H9 (cell line): ENCODE measurements around the gene BHLHA15. TPM values are rescaled to one million over a fixed set of nuclear protein-coding genes. Genes with fewer than 3 reads are reported as not detected.

Source experiments
- DNase-seq: peaks from one replicate; pipeline ENCODE4 v3.0.0-alpha.2; 2017
- H2AFZ ChIP-seq: one replicate; pipeline ENCODE4 v1.6.1; 2013; ENCODE audit warnings: mild to moderate bottlenecking, low read length, control low read depth, moderate library complexity
- H2AK5ac ChIP-seq: 2 replicates; pipeline ENCODE4 v1.6.1; 2013; ENCODE audit warnings: low read length, control low read depth, mixed read lengths; ENCODE audit not compliant: insufficient read length
- H2BK120ac ChIP-seq: one replicate; pipeline ENCODE4 v1.6.1; 2013; ENCODE audit warnings: low read depth, mild to moderate bottlenecking, low read length, control low read depth, inconsistent platforms; ENCODE audit not compliant: poor library complexity, severe bottlenecking
- H2BK12ac ChIP-seq: 2 replicates; pipeline ENCODE4 v1.6.1; 2013; ENCODE audit warnings: low read length, control low read depth, mixed read lengths, low read depth; ENCODE audit not compliant: insufficient read length
- H2BK15ac ChIP-seq: 2 replicates; pipeline ENCODE4 v1.6.1; 2013; ENCODE audit warnings: low read depth, low read length, control low read depth
- H2BK20ac ChIP-seq: one replicate; pipeline ENCODE4 v1.6.1; 2013; ENCODE audit warnings: low read depth, mild to moderate bottlenecking, low read length, control low read depth, inconsistent platforms; ENCODE audit not compliant: poor library complexity, severe bottlenecking
- H2BK5ac ChIP-seq: 2 replicates; pipeline ENCODE4 v1.6.1; 2013; ENCODE audit warnings: low read length, control low read depth, mixed read lengths; ENCODE audit not compliant: insufficient read length
- H3K14ac ChIP-seq: 2 replicates; pipeline ENCODE4 v1.6.1; 2013; ENCODE audit warnings: low read length, control low read depth; ENCODE audit not compliant: insufficient read depth
- H3K18ac ChIP-seq: 2 replicates; pipeline ENCODE4 v1.6.1; 2013; ENCODE audit warnings: low read depth, mild to moderate bottlenecking, mixed read lengths, low read length, control low read depth; ENCODE audit not compliant: insufficient read length
- H3K23ac ChIP-seq: 2 replicates; pipeline ENCODE4 v1.6.1; 2013; ENCODE audit warnings: low read length, control low read depth, mixed read lengths, low read depth; ENCODE audit not compliant: insufficient read length
- H3K23me2 ChIP-seq: 2 replicates; pipeline ENCODE4 v1.6.1; 2013; ENCODE audit warnings: low read depth, mild to moderate bottlenecking, mixed read lengths, low read length, control low read depth; ENCODE audit not compliant: insufficient read length, poor library complexity, severe bottlenecking
- H3K27ac ChIP-seq: 2 replicates; pipeline ENCODE4 v1.5.1; 2013; ENCODE audit warnings: low read length, control low read depth, mixed read lengths, low read depth; ENCODE audit not compliant: insufficient read length
- H3K27me3 ChIP-seq: 2 replicates; pipeline ENCODE4 v1.6.1; 2013; ENCODE audit warnings: low read length, control low read depth, inconsistent platforms; ENCODE audit not compliant: insufficient read depth
- H3K4ac ChIP-seq: 2 replicates; pipeline ENCODE4 v1.6.1; 2013; ENCODE audit warnings: low read depth, mild to moderate bottlenecking, control low read depth, inconsistent platforms, low read length, moderate library complexity
- H3K4me1 ChIP-seq: 2 replicates; pipeline ENCODE4 v1.6.1; 2013; ENCODE audit warnings: low read length, control low read depth, inconsistent platforms; ENCODE audit not compliant: insufficient read depth
- H3K4me2 ChIP-seq: 2 replicates; pipeline ENCODE4 v1.6.1; 2013; ENCODE audit warnings: low read length, control low read depth, mixed read lengths; ENCODE audit not compliant: insufficient read length, insufficient read depth
- H3K56ac ChIP-seq: 2 replicates; pipeline ENCODE4 v1.6.1; 2013; ENCODE audit warnings: low read depth, mild to moderate bottlenecking, mixed read lengths, low read length, control low read depth; ENCODE audit not compliant: insufficient read length
- H3K79me1 ChIP-seq: 2 replicates; pipeline ENCODE4 v1.6.1; 2013; ENCODE audit warnings: low read depth, mild to moderate bottlenecking, moderate library complexity, low read length, control low read depth, inconsistent platforms; ENCODE audit not compliant: insufficient read depth, poor library complexity, severe bottlenecking
- H3K79me2 ChIP-seq: 2 replicates; pipeline ENCODE4 v1.6.1; 2013; ENCODE audit warnings: low read length, control low read depth, inconsistent platforms; ENCODE audit not compliant: insufficient read depth
- H3K9ac ChIP-seq: 2 replicates; pipeline ENCODE4 v1.6.1; 2013; ENCODE audit warnings: low read length, control low read depth, mixed read lengths; ENCODE audit not compliant: insufficient read length; ENCODE audit errors: extremely low read depth
- H3K9me3 ChIP-seq: one replicate; pipeline ENCODE4 v1.6.1; 2013; ENCODE audit warnings: low read depth, low read length, inconsistent platforms; ENCODE audit not compliant: control insufficient read depth
- H3T11ph ChIP-seq: one replicate; pipeline ENCODE4 v1.6.1; 2013; ENCODE audit warnings: mild to moderate bottlenecking, low read length, control low read depth, inconsistent platforms
- H4K20me1 ChIP-seq: one replicate; pipeline ENCODE4 v1.6.1; 2013; ENCODE audit not compliant: control insufficient read depth, insufficient read length, insufficient read depth
- H4K5ac ChIP-seq: 2 replicates; pipeline ENCODE4 v1.6.1; 2013; ENCODE audit warnings: low read depth, mild to moderate bottlenecking, mixed read lengths, low read length, control low read depth; ENCODE audit not compliant: insufficient read length
- H4K8ac ChIP-seq: replicated peaks from 2 replicates; pipeline ENCODE4 v1.6.1; 2013; ENCODE audit warnings: low read length, control low read depth, mixed read lengths, low read depth; ENCODE audit not compliant: insufficient read length
- H4K91ac ChIP-seq: 2 replicates; pipeline ENCODE4 v1.6.1; 2013; ENCODE audit warnings: low read depth, mild to moderate bottlenecking, moderate library complexity, mixed read lengths, low read length, control low read depth; ENCODE audit not compliant: insufficient read length
- H3K27ac Mint-ChIP-seq, 3 experiments: 2 replicates in 2 of 3; 3 replicates in 1 of 3; pipeline ENCODE4 v1.8.0; 2020 to 2021; ENCODE audit warnings: mixed read lengths in 3 of 3, mild to moderate bottlenecking in 1 of 3, moderate library complexity in 1 of 3
- H3K27me3 Mint-ChIP-seq: 2 replicates; pipeline ENCODE4 v1.8.0; 2021; ENCODE audit warnings: low read depth, mild to moderate bottlenecking, moderate library complexity, mixed read lengths
- H3K36me3 Mint-ChIP-seq, 3 experiments: 2 replicates in 2 of 3; 3 replicates in 1 of 3; pipeline ENCODE4 v1.8.0; 2020 to 2021; ENCODE audit warnings: low read depth in 3 of 3, mixed read lengths in 3 of 3; ENCODE audit not compliant: insufficient read depth in 1 of 3
- H3K4me1 Mint-ChIP-seq, 2 experiments: 2 replicates each; pipeline ENCODE4 v1.8.0; 2020; ENCODE audit warnings: mixed read lengths in 2 of 2
- H3K4me3 Mint-ChIP-seq, 2 experiments: 2 replicates in 1 of 2; 3 replicates in 1 of 2; pipeline ENCODE4 v1.8.0; 2020 to 2021; ENCODE audit warnings: mild to moderate bottlenecking in 2 of 2, mixed read lengths in 2 of 2, moderate library complexity in 1 of 2
- H3K9me3 Mint-ChIP-seq, 2 experiments: 2 replicates in 1 of 2; 3 replicates in 1 of 2; pipeline ENCODE4 v1.8.0; 2020; ENCODE audit warnings: mild to moderate bottlenecking in 2 of 2, mixed read lengths in 2 of 2, moderate library complexity in 1 of 2
- CTCF ChIP-seq: fragments of 200-600 bp; sonication (generic); conservative IDR thresholded peaks from 3 replicates; pipeline ENCODE4 v1.8.0; 2021; ENCODE audit warnings: antibody characterized with exemption, mild to moderate bottlenecking
- WGBS: extraction: QIAGEN DNeasy Blood & Tissue Kit; methylation state at CpG from one replicate; pipeline ENCODE4 v1.1.7; 2013; ENCODE audit warnings: missing lambda C conversion rate, low lambda C conversion rate, mixed read lengths; ENCODE audit not compliant: insufficient read length; ENCODE audit errors: extremely low coverage; 5-methylcytosine and 5-hydroxymethylcytosine counted together
- total RNA-seq: library from RNA; stranded (reverse); gene quantifications from 2 replicates; pipeline ENCODE4 v1.2.1, GENCODE V29; 2021

The BHLHA15 gene
- total RNA-seq, 1 experiment from 2014 or later: 1.4 TPM

GRCh38 chr7:98200364-98200763 is 10.9 kb upstream of the BHLHA15 start:
- no peak for TF ChIP-seq CTCF
- no CpG with 5 or more reads among the region's 6 CpGs for WGBS
- H3K27ac ChIP-seq: no peak overlapping the region

More at GRCh38 chr7:98200364-98200763, 10.9 kb upstream of the BHLHA15 start:
- Histone ChIP-seq H3K18ac (no peak overlapping the region), H2BK15ac (no peak overlapping the region), H3K4me1 (no peaks in the 10 kb centered on the region), H3K9ac (no peak overlapping the region), H3K56ac (no peak overlapping the region), H2BK5ac (no peak overlapping the region), H3K14ac (no peak overlapping the region), H2AFZ (no peak overlapping the region), H4K5ac (no peak overlapping the region), H2BK20ac (no peak overlapping the region), H4K91ac (no peak overlapping the region), H2BK12ac (no peak overlapping the region), H3K4me2 (no peak overlapping the region), H3K79me1 (no peaks in the 10 kb centered on the region), H3K27me3 (no peaks in the 10 kb centered on the region), H4K8ac (no peak overlapping the region), H3K23ac (no peak overlapping the region), H3K23me2 (no peaks in the 10 kb centered on the region), H2AK5ac (no peak overlapping the region), H4K20me1 (no peaks in the 10 kb centered on the region), H3K9me3 (no peaks in the 10 kb centered on the region), H2BK120ac (no peak overlapping the region), H3K4ac (no peak overlapping the region), H3T11ph (no peak overlapping the region), H3K79me2 (0 out of 2 replicates have a peak, but pooled peaks cover 3% of the 10 kb centered on the region)
- H3K36me3 Mint-ChIP-seq: peaks cover 5 to 25% (median 18%) of the 10 kb centered on the region in 3 experiments; a peak in 6 of 7 replicates
- no peaks in the 10 kb centered on the region for H3K9me3 Mint-ChIP-seq
- no peaks in the 10 kb centered on the region for H3K27me3 Mint-ChIP-seq
- no peaks in the 10 kb centered on the region for H3K4me1 Mint-ChIP-seq
- H3K4me3 Mint-ChIP-seq: no peak overlapping the region
- H3K27ac Mint-ChIP-seq: no peak overlapping the region
- DNase-seq: no peak
